Measurements from ENCODE around the gene PNLDC1. TPM values are rescaled to one million over a fixed set of nuclear protein-coding genes. Genes with fewer than 3 reads are reported as not detected.
A peak's percentile ranks its signal among the peaks of the same experiment; 100 is the strongest.
"Not testable (repeated sequence)": the region's sequence is repeated elsewhere in the genome, so short reads cannot be mapped to it uniquely, and the experiment has no call there.

Gene PNLDC1
- total and polyA plus RNA-seq, 4 experiments from 2014 or later, result 0.23 to 0.94 (median 0.47) TPM; not detected in 1

GRCh38 chr6:159848552-159848951 lies 48.5 kb downstream of the PNLDC1 start:
- intact Hi-C loops (cut with micrococcal nuclease); H3K9me3 ChIP-seq (ENCODE audit: control insufficient read depth in 1 of 2, low read length in 2 of 2); H3K4me3 Mint-ChIP-seq; H3K27ac Mint-ChIP-seq; H3K36me3 ChIP-seq (ENCODE audit: insufficient read depth, low read length); H3K4me3 ChIP-seq (ENCODE audit: low read length in 2 of 2); H3K36me3 Mint-ChIP-seq; H3K27me3 Mint-ChIP-seq; DNase-seq; H3K27ac ChIP-seq (ENCODE audit: low read depth, low read length); H3K4me1 Mint-ChIP-seq; H3K27me3 ChIP-seq (ENCODE audit: insufficient read depth, low read length); H3K4me1 ChIP-seq (ENCODE audit: insufficient read depth, low read length); POLR2A ChIA-PET (ENCODE audit: partially characterized antibody); CTCF ChIA-PET (ENCODE audit: partially characterized antibody): not testable (repeated sequence)
- H3K9me3 Mint-ChIP-seq, result peaks cover 0 to 18% (median 11%) of the 10 kb centered on the region in 8 donors

- H3K27ac Mint-ChIP-seq; H3K36me3 Mint-ChIP-seq; H3K27me3 Mint-ChIP-seq; H3K27ac ChIP-seq (ENCODE audit: low read depth, low read length); H3K4me3 ChIP-seq (ENCODE audit: low read length in 2 of 2); H3K27me3 ChIP-seq (ENCODE audit: insufficient read depth, low read length); H3K9me3 ChIP-seq (ENCODE audit: control insufficient read depth in 1 of 2, low read length in 2 of 2); intact Hi-C loops (cut with micrococcal nuclease); POLR2A ChIA-PET (ENCODE audit: partially characterized antibody); H3K4me1 Mint-ChIP-seq; H3K4me1 ChIP-seq (ENCODE audit: insufficient read depth, low read length); H3K4me3 Mint-ChIP-seq; CTCF ChIA-PET (ENCODE audit: partially characterized antibody); H3K36me3 ChIP-seq (ENCODE audit: insufficient read depth, low read length); DNase-seq: not testable (repeated sequence)
- H3K9me3 Mint-ChIP-seq, result peaks cover 0 to 18% (median 11%) of the 10 kb centered on the region in 8 donors
These were observed 49.8 kb downstream of the PNLDC1 start for GRCh38 chr6:159849851-159850250.

GRCh38 chr6:159852877-159853276 lies 52.8 kb downstream of the PNLDC1 start:
- Histone ChIP-seq H3K27me3 (ENCODE audit: insufficient read depth, low read length) (no peaks in the 10 kb centered on the region), H3K27ac (ENCODE audit: low read depth, low read length) (no peak overlapping the region), H3K4me3 (ENCODE audit: low read length in 2 of 2) (no peak overlapping the region), H3K36me3 (ENCODE audit: insufficient read depth, low read length) (no peaks in the 10 kb centered on the region), H3K4me1 (ENCODE audit: insufficient read depth, low read length) (no peaks in the 10 kb centered on the region), H3K9me3 (ENCODE audit: control insufficient read depth in 1 of 2, low read length in 2 of 2) (no peaks in the 10 kb centered on the region)
- peaks cover 0 to 4% of the 10 kb centered on the region in 2 donors for H3K36me3 Mint-ChIP-seq
- ChIA-PET POLR2A (ENCODE audit: partially characterized antibody) (interaction anchor here (0.9 to 1.7 kb wide), 2 partner anchors 126 to 162 kb away, joined by 3 to 4 read pairs; no protein-coding TSS in a partner anchor), CTCF (ENCODE audit: partially characterized antibody) (interaction anchor here (0.8 to 6.3 kb wide), 9 partner anchors 9 to 165 kb away, joined by 3 to 59 read pairs (median 4); partner anchors contain the start of genes MRPL18, SOD2 and TCP1)
- H3K27ac Mint-ChIP-seq, result no peak overlapping the region
- H3K9me3 Mint-ChIP-seq, result peaks cover 3 to 26% (median 20%) of the 10 kb centered on the region in 8 donors
- peak in 4 of 5 donors; percentile 19 to 38 (median 30) for DNase-seq
- no peak overlapping the region for H3K4me3 Mint-ChIP-seq
- intact Hi-C loops (cut with micrococcal nuclease), result loop anchor here (1.0 kb wide), 2 partner anchors 133 to 162 kb away; no protein-coding TSS in a partner anchor
- no peaks in the 10 kb centered on the region for H3K4me1 Mint-ChIP-seq
- peaks cover 0 to 1% of the 10 kb centered on the region in 2 donors for H3K27me3 Mint-ChIP-seq

GRCh38 chr6:159853754-159854153 lies 53.7 kb downstream of the PNLDC1 start:
- Histone ChIP-seq H3K9me3 (ENCODE audit: control insufficient read depth in 1 of 2, low read length in 2 of 2) (no peaks in the 10 kb centered on the region), H3K27ac (ENCODE audit: low read depth, low read length) (no peak overlapping the region), H3K4me1 (ENCODE audit: insufficient read depth, low read length) (no peaks in the 10 kb centered on the region), H3K4me3 (ENCODE audit: low read length in 2 of 2) (no peak overlapping the region), H3K36me3 (ENCODE audit: insufficient read depth, low read length) (no peaks in the 10 kb centered on the region), H3K27me3 (ENCODE audit: insufficient read depth, low read length) (no peaks in the 10 kb centered on the region)
- ChIA-PET CTCF (ENCODE audit: partially characterized antibody) (interaction anchor here (0.6 to 6.3 kb wide), 5 partner anchors 64 to 163 kb away, joined by 3 to 59 read pairs (median 17); partner anchors contain the start of genes MRPL18, SOD2 and TCP1), POLR2A (ENCODE audit: partially characterized antibody) (interaction anchor here (0.7 kb wide), 1 partner anchor 165 kb away, joined by 4 read pairs; no protein-coding TSS in a partner anchor)
- no peak for DNase-seq
- Mint-ChIP-seq H3K36me3 (peaks cover 0 to 6% of the 10 kb centered on the region in 2 donors), H3K27ac (peak overlapping the region in 1 of 7 donors; percentile 86), H3K4me1 (no peaks in the 10 kb centered on the region), H3K27me3 (peaks cover 3 to 4% of the 10 kb centered on the region in 2 donors), H3K9me3 (peaks cover 4 to 21% (median 17%) of the 10 kb centered on the region in 8 donors), H3K4me3 (no peak overlapping the region)
- intact Hi-C loops (cut with micrococcal nuclease), result loop anchor here (1.0 kb wide), 2 partner anchors 133 to 162 kb away; no protein-coding TSS in a partner anchor

DNA sequence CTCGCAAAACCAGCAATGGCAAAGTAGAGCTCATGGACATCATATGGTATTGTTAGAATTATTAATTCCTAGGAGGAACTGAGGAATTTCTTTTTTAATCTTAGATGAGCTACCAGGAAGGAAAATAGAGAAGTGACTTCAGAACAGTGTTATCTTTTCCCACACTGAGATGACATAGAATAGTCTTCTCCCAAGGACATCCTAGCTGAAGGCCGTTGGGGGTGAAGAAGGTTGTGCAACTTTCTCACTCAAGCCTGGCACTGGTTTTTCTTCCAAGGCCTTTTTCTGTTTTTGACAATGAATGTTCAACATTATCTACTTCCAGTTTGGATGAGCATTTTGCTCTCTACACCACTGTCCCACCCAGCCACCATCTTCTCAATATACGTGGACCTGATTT lies 54.9 kb downstream of the PNLDC1 start:
- H3K4me3 ChIP-seq (ENCODE audit: low read length in 2 of 2), result no peak overlapping the region
- ChIA-PET CTCF (ENCODE audit: partially characterized antibody) (interaction anchor here (0.5 to 6.3 kb wide), 5 partner anchors 8 to 164 kb away, joined by 3 to 59 read pairs (median 3); partner anchors contain the start of gene SOD2), POLR2A (ENCODE audit: partially characterized antibody) (no interaction called here)
- Mint-ChIP-seq H3K27ac (no peak overlapping the region), H3K4me1 (no peaks in the 10 kb centered on the region), H3K36me3 (peaks cover 0 to 6% of the 10 kb centered on the region in 2 donors), H3K9me3 (peaks cover 4 to 16% (median 15%) of the 10 kb centered on the region in 8 donors), H3K27me3 (peaks cover 4 to 5% of the 10 kb centered on the region in 2 donors), H3K4me3 (no peak overlapping the region)
- intact Hi-C loops (cut with micrococcal nuclease), result no loop called here
- no peak for DNase-seq
- no peaks in the 10 kb centered on the region for H3K27me3 ChIP-seq (ENCODE audit: insufficient read depth, low read length)
- no peaks in the 10 kb centered on the region for H3K9me3 ChIP-seq (ENCODE audit: control insufficient read depth in 1 of 2, low read length in 2 of 2)
- H3K4me1 ChIP-seq (ENCODE audit: insufficient read depth, low read length), result no peaks in the 10 kb centered on the region
- no peaks in the 10 kb centered on the region for H3K36me3 ChIP-seq (ENCODE audit: insufficient read depth, low read length)
- no peak overlapping the region for H3K27ac ChIP-seq (ENCODE audit: low read depth, low read length)

GRCh38 chr6:159858259-159858658 lies 58.2 kb downstream of the PNLDC1 start:
- intact Hi-C loops (cut with micrococcal nuclease), result no loop called here
- H3K36me3 Mint-ChIP-seq, result peaks cover 0 to 6% of the 10 kb centered on the region in 2 donors
- POLR2A ChIA-PET (ENCODE audit: partially characterized antibody), result no interaction called here

GRCh38 chr6:159860482-159860881 lies 60.4 kb downstream of the PNLDC1 start:
- intact Hi-C loops (cut with micrococcal nuclease), result loop anchor here (5.0 kb wide), 1 partner anchor 1512 kb away; no protein-coding TSS in a partner anchor
- Mint-ChIP-seq H3K36me3 (peaks cover 0 to 6% of the 10 kb centered on the region in 2 donors), H3K27me3 (peaks cover 7 to 8% of the 10 kb centered on the region in 2 donors), H3K4me1 (peaks cover 10 to 17% (median 16%) of the 10 kb centered on the region in 4 donors), H3K9me3 (peaks cover 4 to 16% (median 13%) of the 10 kb centered on the region in 8 donors), H3K4me3 (no peak overlapping the region), H3K27ac (no peak overlapping the region)
- H3K27me3 ChIP-seq (ENCODE audit: insufficient read depth, low read length), result no peaks in the 10 kb centered on the region
- no peaks in the 10 kb centered on the region for H3K36me3 ChIP-seq (ENCODE audit: insufficient read depth, low read length)
- H3K4me1 ChIP-seq (ENCODE audit: insufficient read depth, low read length), result peaks cover 14% of the 10 kb centered on the region
- ChIA-PET POLR2A (ENCODE audit: partially characterized antibody) (no interaction called here), CTCF (ENCODE audit: partially characterized antibody) (no interaction called here)
- DNase-seq, result no peak
- H3K4me3 ChIP-seq (ENCODE audit: low read length in 2 of 2), result no peak overlapping the region
- no peak overlapping the region for H3K27ac ChIP-seq (ENCODE audit: low read depth, low read length)
- H3K9me3 ChIP-seq (ENCODE audit: control insufficient read depth in 1 of 2, low read length in 2 of 2), result no peaks in the 10 kb centered on the region

More at GRCh38 chr6:159858259-159858658, 58.2 kb downstream of the PNLDC1 start:
- Histone ChIP-seq H3K27me3 (ENCODE audit: insufficient read depth, low read length) (no peaks in the 10 kb centered on the region), H3K27ac (ENCODE audit: low read depth, low read length) (no peak overlapping the region), H3K36me3 (ENCODE audit: insufficient read depth, low read length) (no peaks in the 10 kb centered on the region), H3K4me1 (ENCODE audit: insufficient read depth, low read length) (peaks cover 14% of the 10 kb centered on the region), H3K9me3 (ENCODE audit: control insufficient read depth in 1 of 2, low read length in 2 of 2) (no peaks in the 10 kb centered on the region), H3K4me3 (ENCODE audit: low read length in 2 of 2) (no peak overlapping the region)
- CTCF ChIA-PET (ENCODE audit: partially characterized antibody), result no interaction called here
- peaks cover 4 to 16% (median 13%) of the 10 kb centered on the region in 8 donors for H3K9me3 Mint-ChIP-seq
- H3K4me1 Mint-ChIP-seq, result peaks cover 10 to 17% (median 15%) of the 10 kb centered on the region in 4 donors
- peaks cover 7% of the 10 kb centered on the region in 2 donors for H3K27me3 Mint-ChIP-seq
- no peak overlapping the region for H3K27ac Mint-ChIP-seq
- no peak overlapping the region for H3K4me3 Mint-ChIP-seq
- no peak for DNase-seq

Measured in CD4-positive, alpha-beta memory T cell (primary cell).